Erythroblast (primary cell): ENCODE measurements around the gene SNRNP70.

Source experiments
- GATA1 ChIP-seq: IDR thresholded peaks from 2 replicates; pipeline ENCODE4 v1.6.1; 2011; ENCODE audit warnings: low read depth, mild to moderate bottlenecking, control low read depth, low read length, moderate library complexity
- POLR2A ChIP-seq: IDR thresholded peaks from 2 replicates; pipeline ENCODE4 v1.6.1; 2011; ENCODE audit warnings: mild to moderate bottlenecking, low read length

GRCh38 chr19:49148784-49149651, 63.8 kb downstream of the SNRNP70 start:
- no peak for TF ChIP-seq POLR2A
- no peak for TF ChIP-seq GATA1
